Activated T-cell treated with anti-CD3 and anti-CD28 coated beads, Interleukin-2, amount 50 U/mL, for 72 hours (primary cell): ENCODE measurements around the gene TNFSF13B. TPM values are rescaled to one million over a fixed set of nuclear protein-coding genes. Genes with fewer than 3 reads are reported as not detected.

Experiments
- ATAC-seq, 2 donors: fragments of 150-1000 bp; cut with Tn5 transposase; replicated peaks in 1 of 2; 2 replicates each; pipeline ENCODE4 v1.10.0; 2021; ENCODE audit warnings: moderate library complexity in 2 of 2, mild to moderate bottlenecking in 1 of 2
- DNase-seq, 2 donors: peaks; one replicate each; pipeline ENCODE4 v3.0.0; 2021 to 2022; ENCODE audit warnings: mixed read lengths in 1 of 2
- H3K27ac Mint-ChIP-seq: one replicate; pipeline ENCODE4 v1.8.0; 2022; ENCODE audit warnings: mild to moderate bottlenecking, moderate library complexity, mixed read lengths
- H3K27me3 Mint-ChIP-seq: one replicate; pipeline ENCODE4 v1.8.0; 2022; ENCODE audit warnings: low read depth, mixed read lengths
- H3K36me3 Mint-ChIP-seq, 2 donors: one replicate each; pipeline ENCODE4 v1.8.0; 2022; ENCODE audit warnings: mixed read lengths in 2 of 2, mild to moderate bottlenecking in 1 of 2; ENCODE audit not compliant: insufficient read depth in 2 of 2
- H3K4me1 Mint-ChIP-seq: one replicate; pipeline ENCODE4 v1.8.0; 2022; ENCODE audit warnings: low read depth, mixed read lengths
- H3K4me3 Mint-ChIP-seq, 2 donors: one replicate each; pipeline ENCODE4 v1.8.0; 2022; ENCODE audit warnings: mild to moderate bottlenecking in 2 of 2, mixed read lengths in 2 of 2, moderate library complexity in 2 of 2
- H3K9me3 Mint-ChIP-seq, 2 donors: one replicate each; pipeline ENCODE4 v1.8.0; 2022; ENCODE audit warnings: mixed read lengths in 2 of 2
- total RNA-seq, 2 donors: library from RNA; stranded (reverse); gene quantifications; one replicate each; pipeline ENCODE4 v1.2.3, GENCODE V29; 2022

Gene TNFSF13B
- total RNA-seq, 2 donors from 2014 or later: 2.7 TPM

- DNase-seq (no peak), ATAC-seq (no peak)
- no peak overlapping the region for H3K4me3 Mint-ChIP-seq
- H3K36me3 Mint-ChIP-seq: peaks cover 0 to 2% of the 10 kb centered on the region in 2 donors
- H3K9me3 Mint-ChIP-seq: peaks cover 0 to 2% of the 10 kb centered on the region in 2 donors
- no peaks in the 10 kb centered on the region for H3K27me3 Mint-ChIP-seq
- no peak overlapping the region for H3K27ac Mint-ChIP-seq
- H3K4me1 Mint-ChIP-seq: no peaks in the 10 kb centered on the region
Measured at GRCh38 chr13:108332791-108333190, 63.3 kb downstream of the TNFSF13B start.

GRCh38 chr13:108342369-108343289, 73.1 kb downstream of the TNFSF13B start:
- H3K27ac Mint-ChIP-seq: no peak overlapping the region
- no peaks in the 10 kb centered on the region for H3K27me3 Mint-ChIP-seq
- H3K4me3 Mint-ChIP-seq: peak overlapping the region; percentile 49 to 59
- H3K4me1 Mint-ChIP-seq: peaks cover 14% of the 10 kb centered on the region
- no peaks in the 10 kb centered on the region for H3K9me3 Mint-ChIP-seq
- ATAC-seq (peak; percentile 35 to 58), DNase-seq (no peak)
- H3K36me3 Mint-ChIP-seq: no peaks in the 10 kb centered on the region

GRCh38 chr13:108345016-108345415, 75.5 kb downstream of the TNFSF13B start:
- H3K27ac Mint-ChIP-seq: no peak overlapping the region
- H3K27me3 Mint-ChIP-seq: no peaks in the 10 kb centered on the region
- no peaks in the 10 kb centered on the region for H3K9me3 Mint-ChIP-seq
- peaks cover 14% of the 10 kb centered on the region for H3K4me1 Mint-ChIP-seq
- ATAC-seq (no peak), DNase-seq (no peak)
- H3K36me3 Mint-ChIP-seq: no peaks in the 10 kb centered on the region
- H3K4me3 Mint-ChIP-seq: no peak overlapping the region

- Mint-ChIP-seq H3K36me3 (no peaks in the 10 kb centered on the region), H3K27ac (no peak overlapping the region), H3K9me3 (no peaks in the 10 kb centered on the region), H3K4me3 (no peak overlapping the region), H3K4me1 (peaks cover 14% of the 10 kb centered on the region), H3K27me3 (no peaks in the 10 kb centered on the region)
- ATAC-seq: peak; percentile 51 to 59
- no peak for DNase-seq
Measured at GRCh38 chr13:108346376-108346775, 76.9 kb downstream of the TNFSF13B start.

- DNase-seq (no peak), ATAC-seq (no peak)
- Mint-ChIP-seq H3K27ac (no peak overlapping the region), H3K4me1 (no peaks in the 10 kb centered on the region), H3K36me3 (no peaks in the 10 kb centered on the region), H3K4me3 (no peak overlapping the region), H3K27me3 (no peaks in the 10 kb centered on the region), H3K9me3 (no peaks in the 10 kb centered on the region)
Measured at GRCh38 chr13:108349269-108349668, 79.8 kb downstream of the TNFSF13B start.

GRCh38 chr13:108350579-108350978, 81.1 kb downstream of the TNFSF13B start:
- Mint-ChIP-seq H3K27ac (no peak overlapping the region), H3K9me3 (no peaks in the 10 kb centered on the region), H3K4me1 (no peaks in the 10 kb centered on the region), H3K36me3 (no peaks in the 10 kb centered on the region), H3K4me3 (no peak overlapping the region), H3K27me3 (no peaks in the 10 kb centered on the region)
- DNase-seq: no peak
- ATAC-seq: no peak

- Mint-ChIP-seq H3K9me3 (no peaks in the 10 kb centered on the region), H3K4me3 (no peak overlapping the region), H3K27me3 (no peaks in the 10 kb centered on the region), H3K36me3 (no peaks in the 10 kb centered on the region), H3K27ac (no peak overlapping the region), H3K4me1 (no peaks in the 10 kb centered on the region)
- ATAC-seq: no peak
- DNase-seq: no peak
Measured at GRCh38 chr13:108352599-108352998, 83.1 kb downstream of the TNFSF13B start.

GRCh38 chr13:108357228-108357627, 87.7 kb downstream of the TNFSF13B start:
- Mint-ChIP-seq H3K4me3 (no peak overlapping the region), H3K36me3 (no peaks in the 10 kb centered on the region), H3K27me3 (peaks cover 10% of the 10 kb centered on the region), H3K4me1 (no peaks in the 10 kb centered on the region), H3K9me3 (no peaks in the 10 kb centered on the region), H3K27ac (no peak overlapping the region)
- DNase-seq (no peak), ATAC-seq (no peak)

Other genes with a start within 250 kb of the TNFSF13B start
- 10 to 100 TPM in 1 of 2 donors, 1 to 10 TPM in 1; 10.0 to 10.3 TPM for gene LIG4, start 54.2 kb upstream of the TNFSF13B start, total RNA-seq
- gene ABHD13, start 51.3 kb upstream of the TNFSF13B start, total RNA-seq: 1 to 10 TPM; 5.3 to 6.5 TPM